GM21717 (cell line): ENCODE data around the gene MICB.

ENCODE experiments used
- ATAC-seq: cut with Tn5 transposase; IDR thresholded peaks from one replicate; pipeline ENCODE4 v1.9.1; 2021; ENCODE audit warnings: mild to moderate bottlenecking, moderate library complexity; ENCODE audit not compliant: unreplicated experiment

The MICB gene

GRCh38 chr6:31559606-31559957 lies 61.6 kb downstream of the MICB start:
- ATAC-seq: peak; percentile 4

- ATAC-seq: peak; percentile 34
Measured at GRCh38 chr6:31559958-31560696, 62.2 kb downstream of the MICB start.

GRCh38 chr6:31560697-31561058 lies 62.7 kb downstream of the MICB start:
- no peak for ATAC-seq
